Measurements from ENCODE around the gene RIPK4. TPM values are rescaled to one million over a fixed set of nuclear protein-coding genes. Genes with fewer than 3 reads are reported as not detected.
A peak's percentile ranks its signal among the peaks of the same experiment; 100 is the strongest.

RIPK4 gene
- total RNA-seq, 1 donor from 2014 or later = not detected

- Mint-ChIP-seq H3K36me3 (ENCODE audit: low read depth) (no peaks in the 10 kb centered on the region), H3K27ac (ENCODE audit: unreplicated experiment) (no peak overlapping the region), H3K9me3 (no peaks in the 10 kb centered on the region), H3K27me3 (ENCODE audit: low read depth) (peaks cover 69% of the 10 kb centered on the region), H3K4me3 (peak overlapping the region; percentile 82), H3K4me1 (peaks cover 32% of the 10 kb centered on the region)
- no peak for TF ChIP-seq CTCF (conservative IDR thresholded peaks at IDR 0.05)
- DNase-seq (ENCODE audit: low read depth, low spot score) = no peak
Observed at GRCh38 chr21:41761211-41761933, 5.5 kb downstream of the RIPK4 start.

- Mint-ChIP-seq H3K27me3 (ENCODE audit: low read depth) (peaks cover 62% of the 10 kb centered on the region), H3K4me1 (peaks cover 32% of the 10 kb centered on the region), H3K27ac (ENCODE audit: unreplicated experiment) (no peak overlapping the region), H3K36me3 (ENCODE audit: low read depth) (no peaks in the 10 kb centered on the region), H3K9me3 (no peaks in the 10 kb centered on the region), H3K4me3 (peak overlapping the region; percentile 27)
- TF ChIP-seq CTCF (conservative IDR thresholded peaks at IDR 0.05) = no peak
- DNase-seq (ENCODE audit: low read depth, low spot score) = no peak
Observed at GRCh38 chr21:41760411-41760810, 6.4 kb downstream of the RIPK4 start.

GRCh38 chr21:41759926-41760325 lies 6.9 kb downstream of the RIPK4 start:
- DNase-seq (ENCODE audit: low read depth, low spot score) = no peak
- Mint-ChIP-seq H3K4me1 (peaks cover 32% of the 10 kb centered on the region), H3K27ac (ENCODE audit: unreplicated experiment) (no peak overlapping the region), H3K9me3 (no peaks in the 10 kb centered on the region), H3K27me3 (ENCODE audit: low read depth) (peaks cover 58% of the 10 kb centered on the region), H3K4me3 (peak overlapping the region; percentile 27), H3K36me3 (ENCODE audit: low read depth) (no peaks in the 10 kb centered on the region)
- TF ChIP-seq CTCF (conservative IDR thresholded peaks at IDR 0.05) = no peak

GRCh38 chr21:41759214-41759840 lies 7.5 kb downstream of the RIPK4 start:
- H3K4me3 Mint-ChIP-seq = no peak overlapping the region
- no peak for TF ChIP-seq CTCF (conservative IDR thresholded peaks at IDR 0.05)
- H3K9me3 Mint-ChIP-seq = no peaks in the 10 kb centered on the region
- DNase-seq (ENCODE audit: low read depth, low spot score) = no peak
- peaks cover 52% of the 10 kb centered on the region for H3K27me3 Mint-ChIP-seq (ENCODE audit: low read depth)
- H3K27ac Mint-ChIP-seq (ENCODE audit: unreplicated experiment) = no peak overlapping the region
- peaks cover 33% of the 10 kb centered on the region for H3K4me1 Mint-ChIP-seq
- H3K36me3 Mint-ChIP-seq (ENCODE audit: low read depth) = no peaks in the 10 kb centered on the region

GRCh38 chr21:41758550-41758949 lies 8.3 kb downstream of the RIPK4 start:
- Mint-ChIP-seq H3K27me3 (ENCODE audit: low read depth) (peaks cover 44% of the 10 kb centered on the region), H3K4me1 (peaks cover 40% of the 10 kb centered on the region), H3K36me3 (ENCODE audit: low read depth) (no peaks in the 10 kb centered on the region), H3K9me3 (no peaks in the 10 kb centered on the region), H3K4me3 (no peak overlapping the region), H3K27ac (ENCODE audit: unreplicated experiment) (no peak overlapping the region)
- DNase-seq (ENCODE audit: low read depth, low spot score) = no peak
- TF ChIP-seq CTCF (conservative IDR thresholded peaks at IDR 0.05) = no peak
